GM12892 (cell line): Measurements from ENCODE around the gene ORAI3.

ENCODE experiments used
- DNase-seq: peaks from one replicate; pipeline ENCODE4 v3.0.0; 2011; ENCODE audit not compliant: insufficient read length
- FAIRE-seq: peaks from 2 replicates; lab custom pipeline; 2011; peaks lifted over from hg19 to GRCh38; lab: Jason Lieb, UNC
- POLR2A ChIP-seq: IDR thresholded peaks from 2 replicates; pipeline ENCODE4 v1.6.1; 2011; ENCODE audit warnings: low read depth, low read length, control low read depth
- POLR2AphosphoS5 ChIP-seq: IDR thresholded peaks from 2 replicates; pipeline ENCODE4 v1.6.1; 2011; ENCODE audit warnings: low read depth, low read length, control low read depth
- TAF1 ChIP-seq: IDR thresholded peaks from 2 replicates; pipeline ENCODE4 v1.6.1; 2011; ENCODE audit warnings: low read depth, mild to moderate bottlenecking, control low read depth, low read length, borderline replicate concordance

The ORAI3 gene

DNA sequence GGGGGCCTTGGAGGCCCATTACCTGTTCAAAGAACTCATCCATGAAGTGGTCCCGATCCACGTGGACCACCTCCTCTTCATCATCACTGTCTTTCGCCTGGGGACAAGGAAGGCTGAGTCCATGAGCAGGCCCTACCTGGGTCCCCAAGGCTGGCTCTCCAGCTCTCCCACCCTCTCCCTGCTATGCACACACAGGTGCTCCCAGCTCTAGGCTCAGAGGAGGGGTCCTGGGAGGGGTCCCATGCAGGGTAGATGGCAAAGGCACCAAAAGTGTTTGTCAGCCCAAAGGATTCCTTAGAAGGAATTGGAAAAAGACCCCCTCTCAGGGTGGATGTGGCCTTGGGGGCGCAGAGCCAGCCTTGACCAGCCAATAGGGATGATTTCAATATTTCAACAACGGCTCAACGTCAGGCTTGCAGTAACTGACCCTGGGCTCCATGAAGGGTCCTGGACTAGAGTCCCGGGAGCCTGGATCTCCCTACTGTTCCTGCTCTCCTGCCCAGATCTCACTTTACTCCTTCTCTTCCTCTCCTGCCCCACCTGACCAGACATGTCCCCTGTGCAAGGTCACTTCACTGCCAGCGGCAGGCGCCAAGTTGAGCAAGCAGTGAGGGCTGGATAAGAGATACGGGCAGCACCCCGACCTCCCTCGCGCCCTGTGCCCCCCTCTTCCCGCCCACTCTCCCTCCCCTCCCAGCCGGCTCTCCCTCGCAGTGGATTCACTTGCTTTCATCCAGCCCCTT is 52.8 kb downstream of the ORAI3 start:
- DNase-seq, result no peak
- FAIRE-seq, result no peak
- no peak for TF ChIP-seq POLR2A

DNA sequence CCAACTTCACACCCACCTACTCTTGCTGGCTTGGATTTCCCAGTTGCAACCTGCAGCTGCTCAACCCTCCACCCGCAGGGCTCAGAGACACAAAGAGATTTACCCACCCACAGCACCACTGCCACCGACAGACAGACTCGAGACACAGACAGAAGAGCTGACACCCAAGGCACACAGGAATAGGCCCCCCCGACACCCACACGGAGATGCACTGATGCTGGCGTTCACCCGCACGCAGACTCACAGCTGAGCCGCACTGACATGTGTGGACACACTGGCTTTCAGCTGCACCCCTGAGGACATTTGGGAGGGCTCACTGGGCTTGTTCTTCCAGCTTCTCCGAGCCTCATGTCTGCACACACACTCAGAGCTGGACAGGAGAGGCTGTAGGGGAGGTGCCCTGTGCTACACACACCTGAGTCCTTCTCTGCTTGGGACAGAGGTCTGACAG is 53.4 kb downstream of the ORAI3 start:
- DNase-seq (no peak), FAIRE-seq (no peak)
- no peak for TF ChIP-seq POLR2AphosphoS5
- TF ChIP-seq POLR2A, result no peak
- TF ChIP-seq TAF1, result no peak

DNA sequence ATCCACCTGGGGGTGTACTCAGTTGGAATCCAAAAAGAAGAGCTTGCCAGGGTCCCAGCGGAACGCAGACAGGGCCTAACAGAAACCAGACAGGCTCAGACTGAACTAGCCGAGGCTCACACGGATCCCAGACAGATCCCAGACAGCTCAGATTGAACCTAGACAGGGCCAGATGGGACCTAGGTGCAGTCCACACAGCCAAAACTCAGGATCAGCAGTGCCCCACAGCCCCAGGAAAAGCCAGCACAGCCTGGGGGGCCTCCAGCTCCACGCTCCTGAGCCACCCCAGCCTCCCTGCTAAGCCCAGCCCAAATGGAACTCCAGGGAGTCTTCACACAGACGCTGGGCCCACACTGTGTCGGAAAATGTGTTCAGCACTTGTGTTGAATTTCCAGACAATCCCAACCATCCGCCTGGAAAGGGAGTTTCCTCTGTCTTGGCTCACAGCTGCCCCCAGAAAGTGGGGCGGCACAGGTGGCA is 54.0 kb downstream of the ORAI3 start:
- DNase-seq, result no peak
- no peak for FAIRE-seq
- no peak for TF ChIP-seq POLR2A
- TF ChIP-seq POLR2AphosphoS5, result no peak
- no peak for TF ChIP-seq TAF1

DNA sequence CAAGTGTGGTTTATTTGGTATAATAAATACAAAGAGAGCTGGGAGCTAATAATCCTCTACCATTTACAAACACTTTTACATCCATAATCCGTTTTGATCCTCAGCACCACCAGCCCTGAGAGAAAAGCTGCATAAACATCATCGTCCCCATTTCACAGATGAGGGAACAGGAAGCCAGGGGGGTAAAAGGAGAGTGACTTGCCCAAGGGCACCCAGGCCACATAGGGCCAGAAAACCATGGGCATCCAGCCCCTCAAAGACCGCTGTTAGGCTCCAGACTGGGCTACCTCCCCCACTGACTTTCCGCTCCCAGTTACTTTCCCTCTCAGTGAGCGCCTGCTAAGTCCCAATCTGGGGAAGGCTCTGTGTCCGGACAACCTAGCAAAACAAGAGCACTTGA is 54.9 kb downstream of the ORAI3 start:
- TF ChIP-seq POLR2AphosphoS5 (no peak), TAF1 (no peak), POLR2A (no peak)
- DNase-seq (no peak), FAIRE-seq (no peak)
